Measurements from ENCODE around the gene CALD1.

CALD1 gene

GRCh38 chr7:134870156-134870555, 90.7 kb downstream of the CALD1 start:
- Histone ChIP-seq H3K9ac (ENCODE audit: low read length) (no peak overlapping the region), H3K4me1 (ENCODE audit: control insufficient read depth in 1 of 2, insufficient read depth in 2 of 2, low read length in 2 of 2) (peaks cover 7 to 8% of the 10 kb centered on the region in 2 experiments), H3K79me1 (ENCODE audit: low read length) (peaks cover 1% of the 10 kb centered on the region), H2AK5ac (ENCODE audit: low read length) (no peak overlapping the region), H3K4ac (ENCODE audit: low read depth, low read length) (no peak overlapping the region), H2BK12ac (ENCODE audit: low read length) (no peak overlapping the region), H3K36me3 (ENCODE audit: control insufficient read depth in 1 of 2, insufficient read depth in 2 of 2, low read length in 2 of 2) (peaks cover 15 to 34% of the 10 kb centered on the region in 2 experiments), H4K8ac (ENCODE audit: low read depth, low read length) (no peak overlapping the region), H4K12ac (ENCODE audit: low read depth, low read length) (no peak overlapping the region), H3K9me3 (ENCODE audit: insufficient read depth, low read depth, low read length) (no peaks in the 10 kb centered on the region), H2AFZ (ENCODE audit: insufficient read depth, low read length, poor library complexity) (no peak overlapping the region), H3K27ac (ENCODE audit: low read depth, low read length) (no peak overlapping the region), H3K4me3 (ENCODE audit: low read depth, low read length) (no peak overlapping the region), H3K18ac (ENCODE audit: low read length) (no peak overlapping the region), H2BK120ac (ENCODE audit: insufficient read depth, low read length, poor library complexity) (no peak overlapping the region), H3K79me2 (ENCODE audit: control insufficient read depth, insufficient read depth, low read length, poor library complexity) (no peaks in the 10 kb centered on the region), H3K14ac (ENCODE audit: low read length) (no peak overlapping the region), H3K27me3 (ENCODE audit: insufficient read depth, low read length) (no peaks in the 10 kb centered on the region), H3K4me2 (ENCODE audit: low read length) (no peak overlapping the region), H3K23ac (ENCODE audit: low read length) (no peak overlapping the region), H2BK5ac (ENCODE audit: low read depth, low read length, poor library complexity) (no peak overlapping the region), H4K91ac (ENCODE audit: low read depth, low read length) (no peak overlapping the region)
- DNase-seq, result no peak
- no CpG with 5 or more reads among the region's 5 CpGs for WGBS (ENCODE audit: extremely low coverage, insufficient coverage, insufficient read length)

GRCh38 chr7:134870781-134871180, 91.3 kb downstream of the CALD1 start:
- Histone ChIP-seq H3K4me2 (ENCODE audit: low read length) (no peak overlapping the region), H3K18ac (ENCODE audit: low read length) (no peak overlapping the region), H3K9me3 (ENCODE audit: insufficient read depth, low read depth, low read length) (no peaks in the 10 kb centered on the region), H3K4me1 (ENCODE audit: control insufficient read depth in 1 of 2, insufficient read depth in 2 of 2, low read length in 2 of 2) (peaks cover 2 to 4% of the 10 kb centered on the region in 2 experiments), H3K9ac (ENCODE audit: low read length) (no peak overlapping the region), H4K8ac (ENCODE audit: low read depth, low read length) (no peak overlapping the region), H2AK5ac (ENCODE audit: low read length) (no peak overlapping the region), H3K79me2 (ENCODE audit: control insufficient read depth, insufficient read depth, low read length, poor library complexity) (no peaks in the 10 kb centered on the region), H3K27me3 (ENCODE audit: insufficient read depth, low read length) (no peaks in the 10 kb centered on the region), H4K91ac (ENCODE audit: low read depth, low read length) (no peak overlapping the region), H3K79me1 (ENCODE audit: low read length) (peaks cover 1% of the 10 kb centered on the region), H3K36me3 (ENCODE audit: control insufficient read depth in 1 of 2, insufficient read depth in 2 of 2, low read length in 2 of 2) (peaks cover 18 to 29% of the 10 kb centered on the region in 2 experiments), H3K27ac (ENCODE audit: low read depth, low read length) (no peak overlapping the region), H3K14ac (ENCODE audit: low read length) (no peak overlapping the region), H2BK5ac (ENCODE audit: low read depth, low read length, poor library complexity) (no peak overlapping the region), H3K4me3 (ENCODE audit: low read depth, low read length) (no peak overlapping the region), H4K12ac (ENCODE audit: low read depth, low read length) (no peak overlapping the region), H2AFZ (ENCODE audit: insufficient read depth, low read length, poor library complexity) (no peak overlapping the region), H3K4ac (ENCODE audit: low read depth, low read length) (no peak overlapping the region), H2BK120ac (ENCODE audit: insufficient read depth, low read length, poor library complexity) (no peak overlapping the region), H3K23ac (ENCODE audit: low read length) (no peak overlapping the region), H2BK12ac (ENCODE audit: low read length) (no peak overlapping the region)
- no peak for DNase-seq
- no CpG with 5 or more reads among the region's 1 CpG for WGBS (ENCODE audit: extremely low coverage, insufficient coverage, insufficient read length)

DNA sequence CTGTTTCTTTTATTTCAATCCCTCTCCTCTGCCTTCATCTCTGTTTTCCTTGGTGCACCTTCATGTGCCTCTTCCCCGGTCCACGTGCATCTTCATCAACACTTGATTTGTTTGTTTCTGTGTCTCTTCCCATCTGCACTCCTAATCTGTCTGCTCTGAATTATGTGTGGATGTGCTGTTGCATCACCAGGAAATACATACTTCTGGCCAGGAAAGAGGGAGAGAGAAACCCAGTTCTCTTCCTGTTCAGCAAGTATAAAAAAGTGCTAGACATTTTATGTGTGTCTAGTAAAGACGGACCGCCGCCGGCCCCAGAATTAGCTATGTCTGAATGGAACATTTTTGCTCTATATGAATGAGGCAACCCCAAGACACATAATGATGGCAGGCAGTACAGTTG, 93.8 kb downstream of the CALD1 start:
- H4K12ac ChIP-seq (ENCODE audit: low read depth, low read length), result no peak overlapping the region
- H3K4me2 ChIP-seq (ENCODE audit: low read length), result no peak overlapping the region
- H3K79me2 ChIP-seq (ENCODE audit: control insufficient read depth, insufficient read depth, low read length, poor library complexity), result no peaks in the 10 kb centered on the region
- no peaks in the 10 kb centered on the region for H3K9me3 ChIP-seq (ENCODE audit: insufficient read depth, low read depth, low read length)
- peaks cover 17 to 30% of the 10 kb centered on the region in 2 experiments for H3K36me3 ChIP-seq (ENCODE audit: control insufficient read depth in 1 of 2, insufficient read depth in 2 of 2, low read length in 2 of 2)
- no peaks in the 10 kb centered on the region for H3K27me3 ChIP-seq (ENCODE audit: insufficient read depth, low read length)
- peaks cover 0 to 4% of the 10 kb centered on the region in 2 experiments for H3K4me1 ChIP-seq (ENCODE audit: control insufficient read depth in 1 of 2, insufficient read depth in 2 of 2, low read length in 2 of 2)
- no peak overlapping the region for H4K8ac ChIP-seq (ENCODE audit: low read depth, low read length)
- H3K4me3 ChIP-seq (ENCODE audit: low read depth, low read length), result no peak overlapping the region
- H2BK12ac ChIP-seq (ENCODE audit: low read length), result no peak overlapping the region
- H2BK120ac ChIP-seq (ENCODE audit: insufficient read depth, low read length, poor library complexity), result no peak overlapping the region
- no CpG with 5 or more reads among the region's 6 CpGs for WGBS (ENCODE audit: extremely low coverage, insufficient coverage, insufficient read length)
- no peak overlapping the region for H3K9ac ChIP-seq (ENCODE audit: low read length)
- no peak overlapping the region for H2BK5ac ChIP-seq (ENCODE audit: low read depth, low read length, poor library complexity)
- H2AK5ac ChIP-seq (ENCODE audit: low read length), result no peak overlapping the region
- no peak overlapping the region for H3K14ac ChIP-seq (ENCODE audit: low read length)
- H3K18ac ChIP-seq (ENCODE audit: low read length), result no peak overlapping the region
- no peak overlapping the region for H3K4ac ChIP-seq (ENCODE audit: low read depth, low read length)
- no peak overlapping the region for H2AFZ ChIP-seq (ENCODE audit: insufficient read depth, low read length, poor library complexity)
- H3K27ac ChIP-seq (ENCODE audit: low read depth, low read length), result no peak overlapping the region
- no peak overlapping the region for H3K23ac ChIP-seq (ENCODE audit: low read length)
- no peak overlapping the region for H4K91ac ChIP-seq (ENCODE audit: low read depth, low read length)
- no peak for DNase-seq
- H3K79me1 ChIP-seq (ENCODE audit: low read length), result no peaks in the 10 kb centered on the region

DNA sequence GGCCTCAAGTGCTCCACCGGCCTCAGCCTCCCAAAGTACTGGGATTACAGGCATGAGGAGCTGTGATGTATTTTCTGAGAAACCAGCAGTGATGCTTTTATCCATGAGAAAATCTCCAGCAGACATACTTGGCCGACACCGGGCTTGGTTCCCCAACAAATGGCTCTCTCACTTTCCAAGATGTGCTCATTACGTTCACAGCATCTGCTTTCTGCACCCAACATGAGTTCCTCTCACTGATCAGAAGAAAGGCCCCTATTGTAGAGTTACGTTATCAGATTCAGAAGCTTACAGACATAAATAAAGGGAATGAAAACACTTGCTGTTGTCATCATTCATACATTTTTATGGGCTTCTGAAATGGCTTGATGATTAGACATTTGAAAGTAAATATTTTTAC, 95.0 kb downstream of the CALD1 start:
- H3K79me2 ChIP-seq (ENCODE audit: control insufficient read depth, insufficient read depth, low read length, poor library complexity), result no peaks in the 10 kb centered on the region
- no peak overlapping the region for H2BK12ac ChIP-seq (ENCODE audit: low read length)
- no peaks in the 10 kb centered on the region for H3K79me1 ChIP-seq (ENCODE audit: low read length)
- H3K27ac ChIP-seq (ENCODE audit: low read depth, low read length), result no peak overlapping the region
- no peak overlapping the region for H3K9ac ChIP-seq (ENCODE audit: low read length)
- no peak overlapping the region for H4K8ac ChIP-seq (ENCODE audit: low read depth, low read length)
- no peaks in the 10 kb centered on the region for H3K27me3 ChIP-seq (ENCODE audit: insufficient read depth, low read length)
- peak overlapping the region; percentile 58 for H3K4ac ChIP-seq (ENCODE audit: low read depth, low read length)
- no peak overlapping the region for H4K91ac ChIP-seq (ENCODE audit: low read depth, low read length)
- no peak overlapping the region for H3K4me2 ChIP-seq (ENCODE audit: low read length)
- no peak overlapping the region for H2AK5ac ChIP-seq (ENCODE audit: low read length)
- H3K9me3 ChIP-seq (ENCODE audit: insufficient read depth, low read depth, low read length), result no peaks in the 10 kb centered on the region
- H3K4me3 ChIP-seq (ENCODE audit: low read depth, low read length), result no peak overlapping the region
- H3K4me1 ChIP-seq (ENCODE audit: control insufficient read depth in 1 of 2, insufficient read depth in 2 of 2, low read length in 2 of 2), result peaks cover 0 to 4% of the 10 kb centered on the region in 2 experiments
- no CpG with 5 or more reads among the region's 5 CpGs for WGBS (ENCODE audit: extremely low coverage, insufficient coverage, insufficient read length)
- no peak overlapping the region for H2AFZ ChIP-seq (ENCODE audit: insufficient read depth, low read length, poor library complexity)
- no peak overlapping the region for H3K23ac ChIP-seq (ENCODE audit: low read length)
- no peak overlapping the region for H2BK5ac ChIP-seq (ENCODE audit: low read depth, low read length, poor library complexity)
- H3K36me3 ChIP-seq (ENCODE audit: control insufficient read depth in 1 of 2, insufficient read depth in 2 of 2, low read length in 2 of 2), result peaks cover 17 to 30% of the 10 kb centered on the region in 2 experiments
- H2BK120ac ChIP-seq (ENCODE audit: insufficient read depth, low read length, poor library complexity), result no peak overlapping the region
- H4K12ac ChIP-seq (ENCODE audit: low read depth, low read length), result peak overlapping the region; percentile 59
- DNase-seq, result no peak
- H3K18ac ChIP-seq (ENCODE audit: low read length), result no peak overlapping the region
- no peak overlapping the region for H3K14ac ChIP-seq (ENCODE audit: low read length)
